ENCODE results near the gene LIPJ.

Gene LIPJ

DNA sequence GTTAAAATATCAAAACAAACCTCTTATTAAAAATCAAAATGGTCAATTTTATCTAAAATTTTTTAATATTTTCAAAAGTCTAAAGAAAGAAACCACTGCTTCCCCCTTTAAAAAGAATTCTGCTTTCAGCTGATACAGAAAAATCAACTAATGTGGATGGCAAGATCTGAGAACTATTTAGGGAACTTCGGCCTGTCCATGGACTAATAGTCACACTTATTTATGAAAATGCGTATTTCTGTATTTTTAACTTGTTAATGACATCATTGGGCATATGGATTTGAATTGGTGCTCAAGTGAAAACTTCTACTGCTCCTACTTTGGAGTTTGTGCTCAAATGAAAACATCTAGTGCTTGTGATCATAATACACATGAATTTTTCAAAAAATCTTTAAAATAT, 35.3 kb upstream of the LIPJ start:
- Histone ChIP-seq H3K9me3 (ENCODE audit: low read depth, low read length) (no peaks in the 10 kb centered on the region), H3K4me3 (no peak overlapping the region), H3K9ac (ENCODE audit: insufficient read length) (no peak overlapping the region), H3K36me3 (ENCODE audit: insufficient read depth, low read length) (no peaks in the 10 kb centered on the region), H3K27ac (no peak overlapping the region)
- DNase-seq (ENCODE audit: low read depth, low spot score): no peak
- TF ChIP-seq EZH2 (IDR thresholded peaks at IDR 0.05): no peak
- no peak for TF ChIP-seq FOXP2 (optimal IDR thresholded peaks at IDR 0.05; ENCODE audit: control extremely low read depth, extremely low read length, insufficient read depth)
- no peak for TF ChIP-seq POLR2AphosphoS5 (IDR thresholded peaks at IDR 0.05; ENCODE audit: borderline replicate concordance, low read depth, low read length)

DNA sequence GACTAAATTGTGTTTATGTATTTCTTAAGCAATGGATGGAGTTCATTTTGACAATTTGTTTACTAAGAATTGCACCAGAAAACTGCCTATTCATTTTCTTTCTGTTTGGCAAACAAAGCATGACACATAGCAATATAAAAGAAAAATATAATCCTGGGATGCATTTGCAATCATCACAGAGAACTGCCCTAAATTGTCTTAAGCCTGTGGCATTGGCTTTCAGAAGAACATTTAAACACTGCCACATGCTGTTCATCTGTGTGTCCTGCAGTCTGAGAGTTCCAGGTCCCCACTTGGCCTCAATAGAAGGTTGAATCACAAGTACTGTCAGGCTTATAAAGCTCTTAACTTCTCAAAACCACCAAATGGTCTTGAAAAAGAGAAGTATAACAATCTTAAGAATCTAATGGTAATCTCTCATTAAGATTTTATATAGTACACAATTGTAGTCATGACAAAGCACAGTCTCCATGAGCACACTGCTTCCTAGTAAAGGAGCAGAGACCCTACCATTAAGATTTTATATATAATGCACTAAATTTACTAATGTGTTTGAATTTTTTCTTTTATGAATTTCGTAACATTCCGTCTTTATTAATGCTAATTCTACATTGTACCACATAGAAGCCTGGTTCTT, 33.3 kb upstream of the LIPJ start:
- no peaks in the 10 kb centered on the region for H3K36me3 ChIP-seq (ENCODE audit: insufficient read depth, low read length)
- H3K4me3 ChIP-seq: no peak overlapping the region
- no peak overlapping the region for H3K9ac ChIP-seq (ENCODE audit: insufficient read length)
- H3K9me3 ChIP-seq (ENCODE audit: low read depth, low read length): no peaks in the 10 kb centered on the region
- no peak overlapping the region for H3K27ac ChIP-seq
- no peak for DNase-seq (ENCODE audit: low read depth, low spot score)
- no peak for TF ChIP-seq EZH2 (IDR thresholded peaks at IDR 0.05)
- TF ChIP-seq FOXP2 (optimal IDR thresholded peaks at IDR 0.05; ENCODE audit: control extremely low read depth, extremely low read length, insufficient read depth): no peak
- no peak for TF ChIP-seq POLR2AphosphoS5 (IDR thresholded peaks at IDR 0.05; ENCODE audit: borderline replicate concordance, low read depth, low read length)

DNA sequence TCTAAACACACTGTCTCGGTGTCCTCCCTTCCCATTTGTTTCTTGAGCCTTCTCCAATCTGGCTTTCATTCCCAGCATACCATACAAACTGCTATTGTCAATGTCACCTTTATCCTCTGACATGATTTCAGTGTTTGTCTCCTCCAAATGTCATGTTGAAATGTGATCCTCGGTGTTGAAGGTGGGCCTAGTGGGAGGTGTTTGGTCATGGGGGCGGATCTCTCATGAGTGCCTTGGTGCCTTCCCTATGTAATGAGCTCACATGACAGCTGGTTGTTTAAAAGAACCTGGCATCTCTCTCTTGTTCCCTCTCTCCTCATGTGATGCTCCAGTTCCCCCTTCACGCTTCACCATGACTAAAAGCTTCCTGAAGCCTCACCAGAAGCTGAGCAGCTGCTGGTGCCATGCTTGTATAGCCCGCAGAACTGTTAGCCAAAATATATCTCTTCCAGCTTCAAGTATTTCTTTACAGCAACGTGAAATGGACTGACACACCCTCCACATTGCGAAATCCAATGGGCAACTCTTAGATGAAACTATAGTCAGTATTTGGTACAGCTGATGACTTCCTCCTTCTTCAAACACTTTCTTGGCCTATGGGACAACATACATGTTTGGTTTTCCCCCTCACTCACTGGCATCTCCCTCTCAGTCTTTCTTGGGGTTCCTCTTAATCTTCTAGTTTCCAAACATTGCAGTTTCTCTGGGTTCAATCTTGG, 31.2 kb upstream of the LIPJ start:
- DNase-seq (ENCODE audit: low read depth, low spot score): no peak
- H3K27ac ChIP-seq: no peak overlapping the region
- H3K36me3 ChIP-seq (ENCODE audit: insufficient read depth, low read length): no peaks in the 10 kb centered on the region
- no peaks in the 10 kb centered on the region for H3K9me3 ChIP-seq (ENCODE audit: low read depth, low read length)
- H3K4me3 ChIP-seq: no peak overlapping the region
- TF ChIP-seq POLR2AphosphoS5 (IDR thresholded peaks at IDR 0.05; ENCODE audit: borderline replicate concordance, low read depth, low read length): no peak
- no peak for TF ChIP-seq EZH2 (IDR thresholded peaks at IDR 0.05)
- no peak for TF ChIP-seq FOXP2 (optimal IDR thresholded peaks at IDR 0.05; ENCODE audit: control extremely low read depth, extremely low read length, insufficient read depth)
- no peak overlapping the region for H3K9ac ChIP-seq (ENCODE audit: insufficient read length)

DNA sequence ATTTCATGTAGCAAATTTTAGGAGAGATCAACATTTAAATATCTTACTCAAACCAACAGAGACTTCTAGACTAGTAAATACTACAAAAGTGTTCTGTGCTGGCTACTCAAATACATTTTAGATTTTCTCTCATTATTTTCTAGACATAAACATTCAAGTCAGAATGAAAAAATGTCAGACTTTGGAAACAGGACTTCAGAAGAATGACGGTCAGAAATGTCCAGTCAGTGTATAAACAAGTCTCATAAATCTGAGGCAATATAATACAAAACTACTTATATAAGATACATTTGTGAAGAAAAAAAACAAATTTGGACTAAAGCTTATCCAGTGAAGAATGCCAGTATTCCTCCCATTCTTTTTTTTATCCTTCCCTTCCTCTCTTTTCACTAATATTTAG, 29.3 kb upstream of the LIPJ start:
- Histone ChIP-seq H3K36me3 (ENCODE audit: insufficient read depth, low read length) (no peaks in the 10 kb centered on the region), H3K4me3 (no peak overlapping the region), H3K9ac (ENCODE audit: insufficient read length) (no peak overlapping the region), H3K9me3 (ENCODE audit: low read depth, low read length) (no peaks in the 10 kb centered on the region), H3K27ac (no peak overlapping the region)
- no peak for TF ChIP-seq FOXP2 (optimal IDR thresholded peaks at IDR 0.05; ENCODE audit: control extremely low read depth, extremely low read length, insufficient read depth)
- TF ChIP-seq POLR2AphosphoS5 (IDR thresholded peaks at IDR 0.05; ENCODE audit: borderline replicate concordance, low read depth, low read length): no peak
- no peak for TF ChIP-seq EZH2 (IDR thresholded peaks at IDR 0.05)
- no peak for DNase-seq (ENCODE audit: low read depth, low spot score)

DNA sequence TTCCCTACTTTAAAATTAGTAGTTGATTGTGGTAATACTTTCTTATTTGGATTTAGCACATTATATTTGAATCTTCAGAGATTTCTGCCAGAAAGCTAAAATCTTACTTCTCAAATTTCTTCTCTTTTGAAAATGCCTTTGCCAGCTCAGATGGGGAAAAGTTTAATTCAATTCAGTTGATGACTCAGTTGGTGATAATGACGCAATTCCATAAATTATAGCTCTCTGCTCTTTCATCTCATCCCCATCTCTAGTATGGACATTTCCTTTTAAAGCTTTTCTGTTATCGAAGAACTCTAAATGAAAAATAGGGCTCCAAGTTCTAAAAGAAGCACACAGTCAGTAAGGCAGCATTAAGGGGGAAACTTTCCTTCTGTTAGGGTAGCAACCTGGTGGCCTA, 28.9 kb upstream of the LIPJ start:
- H3K9ac ChIP-seq (ENCODE audit: insufficient read length): no peak overlapping the region
- no peak overlapping the region for H3K4me3 ChIP-seq
- H3K9me3 ChIP-seq (ENCODE audit: low read depth, low read length): no peaks in the 10 kb centered on the region
- H3K36me3 ChIP-seq (ENCODE audit: insufficient read depth, low read length): no peaks in the 10 kb centered on the region
- H3K27ac ChIP-seq: no peak overlapping the region
- DNase-seq (ENCODE audit: low read depth, low spot score): no peak
- TF ChIP-seq FOXP2 (optimal IDR thresholded peaks at IDR 0.05; ENCODE audit: control extremely low read depth, extremely low read length, insufficient read depth) (no peak), POLR2AphosphoS5 (IDR thresholded peaks at IDR 0.05; ENCODE audit: borderline replicate concordance, low read depth, low read length) (no peak), EZH2 (IDR thresholded peaks at IDR 0.05) (no peak)

DNA sequence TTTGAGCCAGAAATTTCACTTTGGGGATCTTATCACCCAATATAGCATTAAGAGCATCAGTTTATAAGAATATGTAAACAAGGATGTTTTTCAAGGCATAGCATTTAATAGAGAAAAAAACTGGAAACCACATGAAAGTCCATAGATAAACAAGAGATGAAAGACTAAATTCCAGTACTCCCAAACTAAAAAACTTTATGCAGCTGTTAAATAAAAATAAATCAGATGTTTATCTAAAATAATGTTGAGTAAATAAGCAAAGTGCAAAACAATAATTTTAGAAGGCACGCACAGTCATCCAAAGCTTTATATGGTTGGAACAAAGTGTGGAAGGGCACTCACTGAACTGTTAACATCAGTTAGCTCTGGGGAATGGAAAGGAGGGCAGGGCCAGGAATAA, 24.4 kb upstream of the LIPJ start:
- H3K4me3 ChIP-seq: no peak overlapping the region
- no peak for DNase-seq (ENCODE audit: low read depth, low spot score)
- TF ChIP-seq POLR2AphosphoS5 (IDR thresholded peaks at IDR 0.05; ENCODE audit: borderline replicate concordance, low read depth, low read length) (no peak), EZH2 (IDR thresholded peaks at IDR 0.05) (no peak), FOXP2 (optimal IDR thresholded peaks at IDR 0.05; ENCODE audit: control extremely low read depth, extremely low read length, insufficient read depth) (no peak)
- no peaks in the 10 kb centered on the region for H3K9me3 ChIP-seq (ENCODE audit: low read depth, low read length)
- H3K27ac ChIP-seq: no peak overlapping the region
- no peaks in the 10 kb centered on the region for H3K36me3 ChIP-seq (ENCODE audit: insufficient read depth, low read length)
- H3K9ac ChIP-seq (ENCODE audit: insufficient read length): no peak overlapping the region

DNA sequence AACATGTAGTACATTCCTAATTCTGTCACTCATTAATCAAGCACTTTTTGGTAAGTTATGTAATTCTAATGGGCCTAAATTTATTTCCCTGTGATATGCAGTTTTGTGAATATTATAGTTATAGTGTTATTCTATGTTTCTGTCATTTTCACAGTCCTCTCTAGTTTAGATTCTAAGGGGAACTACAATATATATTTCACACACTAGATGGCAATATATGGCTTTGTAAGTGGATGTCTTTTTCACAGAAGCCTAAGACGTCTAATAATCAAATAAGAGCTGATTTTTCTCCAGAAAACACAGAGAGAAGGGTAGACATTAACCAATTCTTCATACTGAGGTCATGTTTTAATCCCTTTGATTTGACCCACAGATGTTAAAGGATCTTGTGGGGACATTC, 21.5 kb upstream of the LIPJ start:
- TF ChIP-seq FOXP2 (optimal IDR thresholded peaks at IDR 0.05; ENCODE audit: control extremely low read depth, extremely low read length, insufficient read depth) (no peak), EZH2 (IDR thresholded peaks at IDR 0.05) (no peak), POLR2AphosphoS5 (IDR thresholded peaks at IDR 0.05; ENCODE audit: borderline replicate concordance, low read depth, low read length) (no peak)
- H3K4me3 ChIP-seq: no peak overlapping the region
- H3K27ac ChIP-seq: no peak overlapping the region
- no peak for DNase-seq (ENCODE audit: low read depth, low spot score)
- no peak overlapping the region for H3K9ac ChIP-seq (ENCODE audit: insufficient read length)
- no peaks in the 10 kb centered on the region for H3K36me3 ChIP-seq (ENCODE audit: insufficient read depth, low read length)
- H3K9me3 ChIP-seq (ENCODE audit: low read depth, low read length): no peaks in the 10 kb centered on the region

DNA sequence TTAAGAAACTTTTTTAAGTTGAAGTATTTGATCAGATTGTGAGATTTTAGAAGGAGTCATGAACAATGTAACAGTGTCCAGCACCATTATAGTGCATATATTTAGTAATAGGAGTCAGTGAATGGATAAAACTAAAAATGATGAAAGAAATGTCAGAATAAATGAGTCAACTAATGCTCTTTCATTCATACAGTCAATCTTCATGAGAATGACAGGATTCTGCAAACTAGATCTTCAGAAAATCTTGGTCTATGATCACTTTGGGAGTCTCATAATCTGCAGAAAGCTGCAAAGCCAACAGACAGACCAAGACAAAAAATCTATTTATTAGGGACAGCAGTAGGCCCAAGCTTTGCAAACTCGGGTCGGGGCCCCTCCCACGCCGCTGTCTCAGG, 4.2 kb upstream of the LIPJ start:
- H3K4me3 ChIP-seq: no peak overlapping the region
- H3K36me3 ChIP-seq (ENCODE audit: insufficient read depth, low read length): no peaks in the 10 kb centered on the region
- H3K9ac ChIP-seq (ENCODE audit: insufficient read length): no peak overlapping the region
- TF ChIP-seq FOXP2 (optimal IDR thresholded peaks at IDR 0.05; ENCODE audit: control extremely low read depth, extremely low read length, insufficient read depth) (no peak), EZH2 (IDR thresholded peaks at IDR 0.05) (no peak), POLR2AphosphoS5 (IDR thresholded peaks at IDR 0.05; ENCODE audit: borderline replicate concordance, low read depth, low read length) (no peak)
- no peaks in the 10 kb centered on the region for H3K9me3 ChIP-seq (ENCODE audit: low read depth, low read length)
- no peak overlapping the region for H3K27ac ChIP-seq
- no peak for DNase-seq (ENCODE audit: low read depth, low spot score)
